KMS-11 (cell line): ENCODE measurements around the gene MAP3K10.

Experiments used
- H2AFZ ChIP-seq: fragments of 200-600 bp; sonication (generic); 2 replicates; pipeline ENCODE4 v1.6.1; 2016; ENCODE audit warnings: antibody characterized with exemption, mixed run types, low read depth
- H3K27ac ChIP-seq: fragments of 200-600 bp; sonication (generic); 2 replicates; pipeline ENCODE4 v1.6.1; 2016; ENCODE audit warnings: mild to moderate bottlenecking, mixed run types
- H3K27me3 ChIP-seq: fragments of 200-600 bp; sonication (generic); 2 replicates; pipeline ENCODE4 v1.6.1; 2017; ENCODE audit warnings: mild to moderate bottlenecking, low read depth, mixed run types, moderate library complexity; ENCODE audit not compliant: insufficient read depth
- H3K36me3 ChIP-seq: fragments of 200-600 bp; sonication (generic); 2 replicates; pipeline ENCODE4 v1.6.1; 2017; ENCODE audit warnings: mild to moderate bottlenecking, mixed run types; ENCODE audit not compliant: insufficient read depth
- H3K4me1 ChIP-seq: fragments of 200-600 bp; sonication (generic); 2 replicates; pipeline ENCODE4 v1.6.1; 2016; ENCODE audit warnings: mild to moderate bottlenecking, low read depth, mixed run types; ENCODE audit not compliant: poor library complexity, severe bottlenecking
- H3K4me2 ChIP-seq: fragments of 200-600 bp; sonication (generic); 2 replicates; pipeline ENCODE4 v1.7.0; 2016; ENCODE audit warnings: mild to moderate bottlenecking, mixed run types
- H3K4me3 ChIP-seq: fragments of 200-600 bp; sonication (generic); IDR thresholded peaks from 2 replicates; pipeline ENCODE4 v1.6.1; 2017; ENCODE audit warnings: low read depth, low read length, mixed read lengths; ENCODE audit not compliant: insufficient read depth
- H3K79me2 ChIP-seq: fragments of 200-600 bp; sonication (generic); 2 replicates; pipeline ENCODE4 v1.6.1; 2016; ENCODE audit warnings: low read depth, mixed run types; ENCODE audit not compliant: insufficient read depth
- H3K9ac ChIP-seq: fragments of 200-600 bp; sonication (generic); 2 replicates; pipeline ENCODE4 v1.6.1; 2016; ENCODE audit warnings: mild to moderate bottlenecking, mixed run types
- H4K20me1 ChIP-seq: fragments of 200-600 bp; sonication (generic); 2 replicates; pipeline ENCODE4 v1.6.1; 2016; ENCODE audit warnings: mild to moderate bottlenecking, mixed run types; ENCODE audit not compliant: insufficient read depth
- CTCF ChIP-seq: fragments of 200-600 bp; sonication (generic); conservative IDR thresholded peaks from 2 replicates; pipeline ENCODE4 v1.6.1; 2017; ENCODE audit warnings: low read depth, mild to moderate bottlenecking, antibody characterized with exemption, low read length, moderate library complexity, mixed read lengths

MAP3K10 gene

GRCh38 chr19:40236366-40236765, 45.1 kb downstream of the MAP3K10 start:
- peaks cover 5% of the 10 kb centered on the region; the same call in 1 of the 2 replicates for H3K36me3 ChIP-seq

GRCh38 chr19:40237791-40238190, 46.6 kb downstream of the MAP3K10 start:
- Histone ChIP-seq H2AFZ (no peak overlapping the region), H3K27me3 (no peaks in the 10 kb centered on the region), H3K36me3 (peaks cover 5% of the 10 kb centered on the region; the same call in 1 of the 2 replicates), H4K20me1 (no peaks in the 10 kb centered on the region), H3K4me1 (no peaks in the 10 kb centered on the region), H3K9ac (no peak overlapping the region), H3K4me3 (no peak overlapping the region), H3K27ac (no peak overlapping the region), H3K79me2 (no peaks in the 10 kb centered on the region), H3K4me2 (no peak overlapping the region)
- no peak for TF ChIP-seq CTCF

More at GRCh38 chr19:40236366-40236765, 45.1 kb downstream of the MAP3K10 start:
- H3K4me2 ChIP-seq, result no peak overlapping the region
- H3K9ac ChIP-seq, result no peak overlapping the region
- no peak for TF ChIP-seq CTCF
- no peak overlapping the region for H3K4me3 ChIP-seq
- H3K27ac ChIP-seq, result no peak overlapping the region
- H3K79me2 ChIP-seq, result no peaks in the 10 kb centered on the region
- no peaks in the 10 kb centered on the region for H4K20me1 ChIP-seq
- no peak overlapping the region for H2AFZ ChIP-seq
- no peaks in the 10 kb centered on the region for H3K4me1 ChIP-seq
- H3K27me3 ChIP-seq, result no peaks in the 10 kb centered on the region

- Histone ChIP-seq H3K27me3 (no peaks in the 10 kb centered on the region), H3K9ac (no peak overlapping the region), H3K27ac (no peak overlapping the region), H2AFZ (no peak overlapping the region), H3K79me2 (no peaks in the 10 kb centered on the region), H3K4me3 (no peak overlapping the region), H4K20me1 (no peaks in the 10 kb centered on the region), H3K36me3 (peaks cover 5% of the 10 kb centered on the region; the same call in 1 of the 2 replicates), H3K4me1 (no peaks in the 10 kb centered on the region), H3K4me2 (no peak overlapping the region)
- no peak for TF ChIP-seq CTCF
Observed at GRCh38 chr19:40238775-40239174, 47.5 kb downstream of the MAP3K10 start.

- TF ChIP-seq CTCF, result no peak
- H3K36me3 ChIP-seq, result peaks cover 5% of the 10 kb centered on the region; the same call in 1 of the 2 replicates
- H3K27me3 ChIP-seq, result no peaks in the 10 kb centered on the region
Observed at GRCh38 chr19:40239415-40240226, 48.4 kb downstream of the MAP3K10 start.

More at GRCh38 chr19:40239415-40240226, 48.4 kb downstream of the MAP3K10 start:
- H3K4me3 ChIP-seq, result no peak overlapping the region
- no peak overlapping the region for H3K27ac ChIP-seq
- H3K4me1 ChIP-seq, result no peaks in the 10 kb centered on the region
- H3K4me2 ChIP-seq, result no peak overlapping the region
- peaks cover 5% of the 10 kb centered on the region; the same call in 1 of the 2 replicates for H3K79me2 ChIP-seq
- H3K9ac ChIP-seq, result no peak overlapping the region
- H2AFZ ChIP-seq, result no peak overlapping the region
- H4K20me1 ChIP-seq, result no peaks in the 10 kb centered on the region
